ENCODE measurements around the gene TTC32.

GRCh38 chr2:19881221-19881907, 20.4 kb downstream of the TTC32 start:
- TF ChIP-seq CTCF (IDR thresholded peaks at IDR 0.05; ENCODE audit: low read length) (no peak), EZH2phosphoT487 (IDR thresholded peaks at IDR 0.05; ENCODE audit: low read length) (no peak), EZH2 (optimal IDR thresholded peaks at IDR 0.05; ENCODE audit: low read depth, low read length) (no peak)
